NCI-H2196 (cell line): ENCODE results near the gene ZNF2.

ENCODE experiments used
- DNase-seq: peaks from one replicate; lab custom pipeline; 2025; ENCODE audit not compliant: unreplicated experiment; lab: John Stamatoyannopoulos, UW

The ZNF2 gene

GRCh38 chr2:95204396-95204795 lies 38.8 kb downstream of the ZNF2 start:
- DNase-seq = no peak

DNA sequence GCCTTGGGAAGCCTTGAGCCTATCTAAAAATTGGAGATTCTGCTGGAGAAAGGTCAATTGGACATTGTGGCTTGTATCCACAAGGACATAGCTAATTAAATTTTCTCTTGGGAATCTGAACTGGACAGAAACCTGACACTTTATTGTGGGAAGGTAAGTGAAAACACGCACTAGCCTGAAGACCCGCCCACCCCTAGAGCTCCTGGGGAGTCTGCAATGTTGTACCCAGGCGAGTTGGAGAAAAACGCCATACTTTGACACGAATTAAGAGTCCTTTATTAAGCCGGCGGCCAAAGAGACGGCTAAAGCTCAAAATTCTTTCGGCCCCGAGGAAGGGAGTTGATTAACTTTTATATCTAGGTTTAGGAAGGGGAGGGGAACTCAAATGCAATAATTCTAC lies 40.5 kb downstream of the ZNF2 start:
- DNase-seq = no peak

- peak; percentile 92 for DNase-seq
Observed at GRCh38 chr2:95207111-95207961, 41.7 kb downstream of the ZNF2 start, which contains the start of gene ZNF892. Gene ZNF892 (plus strand): TSS chr2:95207521. CDS start chr2:95207816, 295 bp downstream.

GRCh38 chr2:95208106-95208505 lies 42.5 kb downstream of the ZNF2 start:
- DNase-seq = no peak

DNA sequence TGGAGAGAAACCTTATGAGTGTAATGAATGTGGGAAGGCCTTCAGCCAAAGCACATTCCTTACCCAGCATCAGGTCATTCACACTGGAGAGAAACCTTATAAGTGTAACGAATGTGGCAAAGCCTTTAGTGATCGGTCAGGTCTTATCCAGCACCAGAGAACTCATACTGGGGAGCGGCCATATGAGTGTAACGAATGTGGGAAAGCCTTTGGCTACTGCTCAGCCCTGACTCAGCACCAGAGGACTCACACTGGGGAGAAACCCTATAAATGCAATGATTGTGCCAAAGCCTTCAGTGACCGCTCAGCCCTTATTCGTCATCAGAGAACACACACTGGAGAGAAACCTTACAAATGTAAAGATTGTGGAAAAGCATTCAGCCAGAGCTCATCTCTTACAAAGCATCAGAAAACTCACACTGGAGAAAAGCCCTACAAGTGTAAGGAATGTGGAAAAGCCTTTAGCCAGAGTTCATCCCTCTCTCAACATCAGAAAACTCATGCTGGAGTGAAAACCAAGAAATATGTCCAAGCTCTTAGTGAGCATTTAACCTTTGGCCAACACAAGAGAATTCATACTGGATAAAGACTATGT lies 49.5 kb downstream of the ZNF2 start:
- no peak for DNase-seq

DNA sequence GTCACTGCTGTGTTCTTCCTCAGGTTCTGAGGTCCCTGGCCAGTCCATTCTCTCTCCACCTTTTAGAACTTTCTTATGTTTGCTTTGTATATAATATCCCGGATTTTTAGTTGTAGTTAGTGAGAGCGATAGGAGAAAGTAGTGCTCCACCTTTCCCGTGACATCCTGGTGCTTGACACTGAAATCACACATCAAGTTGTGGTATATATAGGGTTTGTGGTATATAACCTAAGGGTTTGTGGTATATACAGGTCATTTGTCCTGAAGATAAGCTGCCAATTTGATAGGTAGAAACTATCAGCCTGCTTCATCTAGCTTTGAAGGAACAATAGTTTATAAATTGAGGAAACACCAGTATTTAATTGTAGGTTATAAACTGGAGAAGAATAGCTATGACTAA lies 54.8 kb downstream of the ZNF2 start:
- no peak for DNase-seq

- no peak for DNase-seq
Observed at GRCh38 chr2:95225658-95226057, 60.0 kb downstream of the ZNF2 start.

- peak; percentile 79 for DNase-seq
Observed at GRCh38 chr2:95231723-95232122, 66.1 kb downstream of the ZNF2 start.

DNA sequence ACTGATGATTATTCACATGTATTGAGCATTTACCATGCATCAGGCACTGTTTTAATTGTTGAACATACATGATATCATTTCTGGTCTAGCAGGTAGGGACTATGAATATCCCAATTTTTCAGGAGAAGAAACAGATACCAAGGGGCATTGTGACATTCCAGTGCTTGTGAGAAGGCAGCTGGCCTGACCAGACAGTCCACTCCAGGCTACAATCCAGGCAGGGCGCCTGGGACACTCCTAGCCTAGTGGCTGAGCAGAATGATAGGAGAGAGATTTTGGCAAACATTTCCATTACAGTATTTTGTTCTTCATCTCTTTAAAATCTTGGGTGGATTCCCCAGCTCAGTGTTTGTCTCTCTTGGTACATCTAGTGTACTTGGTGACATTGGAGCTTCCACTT lies 66.6 kb downstream of the ZNF2 start:
- no peak for DNase-seq
